Left cardiac atrium (tissue), 4 donors: ENCODE data around the gene HIGD1A. TPM values are rescaled to one million over a fixed set of nuclear protein-coding genes. Genes with fewer than 3 reads are reported as not detected.

Experiments
- ATAC-seq, 2 donors: fragments of 200-7000 bp; cut with Tn5 transposase; one replicate each; pipeline ENCODE4 v1.9.1; 2020; ENCODE audit warnings: mild to moderate bottlenecking in 2 of 2, moderate library complexity in 2 of 2
- DNase-seq: peaks from one replicate; pipeline ENCODE4 v3.0.0-alpha.2; 2020
- intact Hi-C, 2 donors: fragments of 100-400 bp; cut with DNase I; formaldehyde crosslinking; loops; one replicate each; pipeline versions ENCODE4 v1.14.1 to v1.15.1; 2022 to 2023
- total RNA-seq, 2 donors: library from RNA; stranded (reverse); fragmentation: NEBNext Ultra II Directional; extraction: Animal tissue kit (Norgen Biotek cat#: 25700); gene quantifications; one replicate each; pipeline ENCODE4 v1.2.1, GENCODE V29; 2021
- donor health status: DM: no; HTN: yes; CAD: no.
- donor health status: DM: no; HTN: yes; CAD: no; lungs with severe emphysema.
- donor health status: DM: yes; HTN: yes; CAD: no.
- donor health status: Dilated cardiomyopathy.

HIGD1A gene
- total RNA-seq, 2 donors from 2014 or later = 200 to 270 TPM

GRCh38 chr3:42769477-42770131 is 34.7 kb downstream of the HIGD1A start:
- DNase-seq = no peak
- intact Hi-C loops = no loop called here
- no peak for ATAC-seq

- DNase-seq (no peak), ATAC-seq (no peak)
- intact Hi-C loops = no loop called here
Observed at GRCh38 chr3:42764561-42765295, 39.6 kb downstream of the HIGD1A start.

- ATAC-seq (no peak), DNase-seq (no peak)
- intact Hi-C loops = no loop called here
Observed at GRCh38 chr3:42764115-42764514, 40.2 kb downstream of the HIGD1A start.

- intact Hi-C loops = no loop called here
- DNase-seq (no peak), ATAC-seq (peak in 1 of 2 donors; percentile 48)
Observed at GRCh38 chr3:42763021-42763420, 41.3 kb downstream of the HIGD1A start.

- intact Hi-C loops = no loop called here
- DNase-seq = no peak
- ATAC-seq = peak; percentile 75
Observed at GRCh38 chr3:42762046-42762724, 42.1 kb downstream of the HIGD1A start.

GRCh38 chr3:42758126-42758525 is 46.2 kb downstream of the HIGD1A start:
- no peak for DNase-seq
- ATAC-seq = no peak
- intact Hi-C loops = loop anchor here in 1 of 2 donors (10.0 kb wide), 1 partner anchor 173 kb away; the partner anchor contains the start of gene SEC22C

- DNase-seq = no peak
- no peak for ATAC-seq
- intact Hi-C loops = loop anchor here in 1 of 2 donors (10.0 kb wide), 1 partner anchor 172 kb away; the partner anchor contains the start of gene SEC22C
Observed at GRCh38 chr3:42756681-42757213, 47.5 kb downstream of the HIGD1A start.

GRCh38 chr3:42755681-42756578 is 48.4 kb downstream of the HIGD1A start:
- DNase-seq (no peak), ATAC-seq (peak; percentile 54 to 67)
- intact Hi-C loops = loop anchor here in 1 of 2 donors (10.0 kb wide), 1 partner anchor 171 kb away; the partner anchor contains the start of gene SEC22C

- intact Hi-C loops = loop anchor here in 1 of 2 donors (10.0 kb wide), 1 partner anchor 169 kb away; the partner anchor contains the start of gene SEC22C
- no peak for ATAC-seq
- no peak for DNase-seq
Observed at GRCh38 chr3:42753757-42754156, 50.5 kb downstream of the HIGD1A start.

- DNase-seq (no peak), ATAC-seq (no peak)
- intact Hi-C loops = loop anchor here in 1 of 2 donors (10.0 kb wide), 1 partner anchor 168 kb away; the partner anchor contains the start of gene SEC22C
Observed at GRCh38 chr3:42752961-42753360, 51.3 kb downstream of the HIGD1A start.

GRCh38 chr3:42752441-42752840 is 51.8 kb downstream of the HIGD1A start:
- intact Hi-C loops = loop anchor here in 1 of 2 donors (10.0 kb wide), 1 partner anchor 168 kb away; the partner anchor contains the start of gene SEC22C
- DNase-seq (no peak), ATAC-seq (no peak)

- intact Hi-C loops = loop anchor here in 1 of 2 donors (10.0 kb wide), 1 partner anchor 167 kb away; the partner anchor contains the start of gene SEC22C
- ATAC-seq (peak in 1 of 2 donors; percentile 19), DNase-seq (no peak)
Observed at GRCh38 chr3:42751609-42752008, 52.7 kb downstream of the HIGD1A start.

- no peak for ATAC-seq
- intact Hi-C loops = loop anchor here in 1 of 2 donors (10.0 kb wide), 1 partner anchor 166 kb away; the partner anchor contains the start of gene SEC22C
- no peak for DNase-seq
Observed at GRCh38 chr3:42750834-42751233, 53.5 kb downstream of the HIGD1A start.

- DNase-seq = no peak
- intact Hi-C loops = loop anchor here in 1 of 2 donors (10.0 kb wide), 1 partner anchor 165 kb away; the partner anchor contains the start of gene SEC22C
Observed at GRCh38 chr3:42749753-42750231, 54.5 kb downstream of the HIGD1A start.

GRCh38 chr3:42749025-42749752 is 55.1 kb downstream of the HIGD1A start:
- intact Hi-C loops = no loop called here
- DNase-seq (no peak), ATAC-seq (no peak)

More at GRCh38 chr3:42749753-42750231, 54.5 kb downstream of the HIGD1A start:
- ATAC-seq = peak; percentile 20 to 40

- DNase-seq (no peak), ATAC-seq (no peak)
- intact Hi-C loops = no loop called here
Observed at GRCh38 chr3:42747581-42747980, 56.7 kb downstream of the HIGD1A start.
